ENCODE results near the gene NEAT1. TPM values are rescaled to one million over a fixed set of nuclear protein-coding genes. Genes with fewer than 3 reads are reported as not detected.
A peak's percentile ranks its signal among the peaks of the same experiment; 100 is the strongest.

NEAT1 gene
- total RNA-seq, 6 donors from 2014 or later, result 245 to 3,084 (median 1,019) TPM

- H3K27me3 ChIP-seq, result no peaks in the 10 kb centered on the region
- ATAC-seq (ENCODE audit: low FRiP score in 2 of 2), result no peak
- no peaks in the 10 kb centered on the region for H3K9me3 ChIP-seq
- TF ChIP-seq EP300 (IDR thresholded peaks at IDR 0.05), result no peak
- TF ChIP-seq POLR2AphosphoS5 (IDR thresholded peaks at IDR 0.05), result peak; percentile 57 to 58
- TF ChIP-seq POLR2A (IDR thresholded peaks at IDR 0.05), result peak in 1 of 4 donors; percentile 59
- TF ChIP-seq, protein P1, sequence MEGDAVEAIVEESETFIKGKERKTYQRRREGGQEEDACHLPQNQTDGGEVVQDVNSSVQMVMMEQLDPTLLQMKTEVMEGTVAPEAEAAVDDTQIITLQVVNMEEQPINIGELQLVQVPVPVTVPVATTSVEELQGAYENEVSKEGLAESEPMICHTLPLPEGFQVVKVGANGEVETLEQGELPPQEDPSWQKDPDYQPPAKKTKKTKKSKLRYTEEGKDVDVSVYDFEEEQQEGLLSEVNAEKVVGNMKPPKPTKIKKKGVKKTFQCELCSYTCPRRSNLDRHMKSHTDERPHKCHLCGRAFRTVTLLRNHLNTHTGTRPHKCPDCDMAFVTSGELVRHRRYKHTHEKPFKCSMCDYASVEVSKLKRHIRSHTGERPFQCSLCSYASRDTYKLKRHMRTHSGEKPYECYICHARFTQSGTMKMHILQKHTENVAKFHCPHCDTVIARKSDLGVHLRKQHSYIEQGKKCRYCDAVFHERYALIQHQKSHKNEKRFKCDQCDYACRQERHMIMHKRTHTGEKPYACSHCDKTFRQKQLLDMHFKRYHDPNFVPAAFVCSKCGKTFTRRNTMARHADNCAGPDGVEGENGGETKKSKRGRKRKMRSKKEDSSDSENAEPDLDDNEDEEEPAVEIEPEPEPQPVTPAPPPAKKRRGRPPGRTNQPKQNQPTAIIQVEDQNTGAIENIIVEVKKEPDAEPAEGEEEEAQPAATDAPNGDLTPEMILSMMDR (IDR thresholded peaks at IDR 0.05), result no peak
- H3K27ac ChIP-seq, result peak overlapping the region in 3 of 4 donors; percentile 0 to 58 (median 32)
- peak overlapping the region in 1 of 4 donors; percentile 9 for H3K4me3 ChIP-seq
- peaks cover 70 to 88% (median 85%) of the 10 kb centered on the region in 4 donors for H3K4me1 ChIP-seq
- no peak for DNase-seq
- H3K36me3 ChIP-seq, result peaks cover 31 to 97% (median 44%) of the 10 kb centered on the region in 4 donors
- WGBS, 2 donors, result 81 to 89% methylated on average over 14 of the region's 14 CpGs
These were observed 15.0 kb downstream of the NEAT1 start for GRCh38 chr11:65437436-65438227.

DNA sequence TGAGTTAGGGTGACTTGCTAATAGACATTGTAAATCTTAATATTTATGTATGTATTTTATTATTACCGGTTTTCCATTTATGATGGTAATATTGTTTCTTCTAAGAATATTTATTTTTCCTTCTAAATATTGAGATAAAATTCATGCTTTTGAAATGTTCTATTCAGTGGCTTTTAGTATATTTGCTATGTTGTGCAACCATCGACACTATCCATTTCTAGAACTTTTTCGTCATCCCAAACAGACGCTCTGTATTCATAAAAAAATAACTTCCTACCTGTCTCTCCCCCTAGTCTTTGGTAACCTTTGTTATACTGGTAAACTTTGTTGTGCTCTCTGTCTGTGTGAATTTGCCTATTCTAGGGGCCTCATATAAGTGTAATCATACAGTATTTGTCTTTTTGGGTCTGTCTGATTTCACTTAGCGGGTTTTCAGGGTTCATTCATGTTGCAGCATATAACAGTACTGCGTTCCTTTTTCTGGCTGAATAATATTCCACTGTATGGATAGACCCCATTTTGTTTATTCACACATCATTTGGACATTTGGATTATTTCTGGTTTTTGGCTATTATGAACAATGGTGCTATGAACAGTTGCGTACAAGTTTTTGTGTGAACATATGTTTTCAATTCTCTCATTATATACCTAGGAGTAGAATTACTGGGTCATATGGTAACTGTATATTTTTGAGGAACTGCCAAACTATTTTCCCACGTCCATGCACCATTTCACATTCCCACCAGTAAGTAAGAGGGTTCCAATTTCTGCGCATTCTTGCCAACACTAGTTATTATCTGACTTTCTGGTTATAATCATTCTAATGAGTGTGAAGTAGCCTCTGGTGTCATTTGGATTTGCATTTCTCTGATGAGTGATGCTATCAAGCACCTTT is 15.9 kb downstream of the NEAT1 start:
- H3K27ac ChIP-seq, result peak overlapping the region in 1 of 4 donors; percentile 59
- no peak for ATAC-seq (ENCODE audit: low FRiP score in 2 of 2)
- 84 to 88% methylated on average over 9 of the region's 9 CpGs for WGBS, 2 donors
- H3K4me1 ChIP-seq, result peaks cover 72 to 85% (median 81%) of the 10 kb centered on the region in 4 donors
- no peaks in the 10 kb centered on the region for H3K27me3 ChIP-seq
- peak overlapping the region in 1 of 4 donors; percentile 9 for H3K4me3 ChIP-seq
- TF ChIP-seq POLR2A (IDR thresholded peaks at IDR 0.05), result no peak
- TF ChIP-seq EP300 (IDR thresholded peaks at IDR 0.05), result no peak
- TF ChIP-seq, protein P1 (IDR thresholded peaks at IDR 0.05), result no peak
- TF ChIP-seq POLR2AphosphoS5 (IDR thresholded peaks at IDR 0.05), result peak in 1 of 2 donors; percentile 49
- H3K9me3 ChIP-seq, result no peaks in the 10 kb centered on the region
- DNase-seq, result no peak
- peaks cover 35 to 97% (median 48%) of the 10 kb centered on the region in 4 donors for H3K36me3 ChIP-seq

DNA sequence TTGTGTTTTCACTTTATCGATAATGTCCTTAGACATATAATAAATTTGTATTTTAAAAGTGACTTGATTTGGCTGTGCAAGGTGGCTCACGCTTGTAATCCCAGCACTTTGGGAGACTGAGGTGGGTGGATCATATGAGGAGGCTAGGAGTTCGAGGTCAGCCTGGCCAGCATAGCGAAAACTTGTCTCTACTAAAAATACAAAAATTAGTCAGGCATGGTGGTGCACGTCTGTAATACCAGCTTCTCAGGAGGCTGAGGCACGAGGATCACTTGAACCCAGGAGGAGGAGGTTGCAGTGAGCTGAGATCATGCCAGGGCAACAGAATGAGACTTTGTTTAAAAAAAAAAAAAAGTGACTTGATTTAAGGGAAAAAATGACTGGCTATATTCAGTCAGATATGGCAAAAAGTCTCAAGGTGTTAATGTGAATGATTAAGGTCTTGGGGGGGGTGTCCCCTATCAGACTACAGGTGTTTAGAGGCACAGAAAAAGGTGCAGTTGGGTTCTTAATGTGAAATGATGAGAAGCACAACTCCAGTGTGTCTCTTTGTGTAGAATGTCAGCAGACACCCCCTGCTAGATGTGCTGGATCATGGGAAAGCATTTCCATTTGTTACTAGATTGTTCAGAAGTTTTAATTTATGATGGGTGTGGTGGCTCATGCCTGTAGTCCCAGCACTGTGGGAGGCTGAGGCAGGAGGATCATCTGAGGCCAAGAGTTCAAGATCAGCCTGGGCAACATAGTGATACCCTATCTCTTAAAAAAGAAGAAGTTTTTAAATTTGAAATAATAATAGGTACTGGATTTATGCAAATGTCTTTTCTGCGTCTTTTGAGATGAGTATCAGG is 17.0 kb downstream of the NEAT1 start:
- TF ChIP-seq POLR2A (IDR thresholded peaks at IDR 0.05) (peak in 1 of 4 donors; percentile 34), POLR2AphosphoS5 (IDR thresholded peaks at IDR 0.05) (no peak)
- ATAC-seq (ENCODE audit: low FRiP score in 2 of 2) (no peak), DNase-seq (no peak)
- WGBS, 2 donors, result 92 to 93% methylated on average over 7 of the region's 7 CpGs
- Histone ChIP-seq H3K36me3 (peaks cover 40 to 97% (median 52%) of the 10 kb centered on the region in 4 donors), H3K27me3 (no peaks in the 10 kb centered on the region), H3K9me3 (no peaks in the 10 kb centered on the region), H3K4me3 (peak overlapping the region in 1 of 4 donors; percentile 3), H3K27ac (peak overlapping the region in 3 of 4 donors; percentile 19 to 78 (median 48)), H3K4me1 (peaks cover 63 to 75% (median 71%) of the 10 kb centered on the region in 4 donors)

GRCh38 chr11:65440831-65441499 is 18.4 kb downstream of the NEAT1 start:
- peak overlapping the region in 1 of 4 donors; percentile 0 for H3K4me3 ChIP-seq
- WGBS, 2 donors, result 56 to 69% methylated on average over 8 of the region's 8 CpGs
- peak overlapping the region; percentile 13 to 78 (median 64) for H3K27ac ChIP-seq

More at GRCh38 chr11:65440831-65441499, 18.4 kb downstream of the NEAT1 start:
- H3K27me3 ChIP-seq, result no peaks in the 10 kb centered on the region
- H3K4me1 ChIP-seq, result peaks cover 51 to 61% (median 59%) of the 10 kb centered on the region in 4 donors
- no peaks in the 10 kb centered on the region for H3K9me3 ChIP-seq
- TF ChIP-seq POLR2A (IDR thresholded peaks at IDR 0.05) (peak in 2 of 4 donors; percentile 30 to 63), EP300 (IDR thresholded peaks at IDR 0.05) (no peak), POLR2AphosphoS5 (IDR thresholded peaks at IDR 0.05) (peak; percentile 56 to 90)
- TF ChIP-seq, protein P1 (IDR thresholded peaks at IDR 0.05), result no peak
- H3K36me3 ChIP-seq, result peaks cover 34 to 97% (median 44%) of the 10 kb centered on the region in 4 donors
- DNase-seq (no peak), ATAC-seq (ENCODE audit: low FRiP score in 2 of 2) (peak in 1 of 2 donors; percentile 5)
